HG02610 (cell line): ENCODE measurements around the gene SULT1C3.
"Not testable (repeated sequence)": the region's sequence is repeated elsewhere in the genome, so short reads cannot be mapped to it uniquely, and the experiment has no call there.

Experiments
- ATAC-seq: cut with Tn5 transposase; IDR thresholded peaks from one replicate; pipeline ENCODE4 v1.9.1; 2021; ENCODE audit warnings: mild to moderate bottlenecking, moderate library complexity; ENCODE audit not compliant: unreplicated experiment

Gene SULT1C3

DNA sequence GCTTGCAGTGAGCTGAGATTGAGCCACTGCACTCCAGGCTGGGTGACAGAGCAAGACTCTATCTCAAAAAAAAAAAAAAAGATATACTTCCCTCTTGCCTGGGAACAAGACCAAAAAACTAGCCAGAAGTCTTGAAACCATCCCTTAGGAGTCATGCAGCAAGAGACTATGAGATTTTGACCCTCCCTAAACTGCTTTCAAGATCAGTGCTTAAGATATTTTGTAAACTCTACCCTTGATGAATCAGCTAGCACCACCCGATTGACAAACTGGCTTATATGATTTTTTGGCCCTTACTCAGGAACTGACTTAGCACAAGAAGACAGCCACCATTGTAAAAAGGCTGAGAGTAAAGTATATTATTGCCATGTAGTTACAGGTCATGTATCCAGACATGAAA, 3.8 kb downstream of the SULT1C3 start:
- no peak for ATAC-seq

- no peak for ATAC-seq
Measured at GRCh38 chr2:108244667-108245414, 5.1 kb downstream of the SULT1C3 start.

GRCh38 chr2:108253106-108253505, 13.3 kb downstream of the SULT1C3 start:
- no peak for ATAC-seq

DNA sequence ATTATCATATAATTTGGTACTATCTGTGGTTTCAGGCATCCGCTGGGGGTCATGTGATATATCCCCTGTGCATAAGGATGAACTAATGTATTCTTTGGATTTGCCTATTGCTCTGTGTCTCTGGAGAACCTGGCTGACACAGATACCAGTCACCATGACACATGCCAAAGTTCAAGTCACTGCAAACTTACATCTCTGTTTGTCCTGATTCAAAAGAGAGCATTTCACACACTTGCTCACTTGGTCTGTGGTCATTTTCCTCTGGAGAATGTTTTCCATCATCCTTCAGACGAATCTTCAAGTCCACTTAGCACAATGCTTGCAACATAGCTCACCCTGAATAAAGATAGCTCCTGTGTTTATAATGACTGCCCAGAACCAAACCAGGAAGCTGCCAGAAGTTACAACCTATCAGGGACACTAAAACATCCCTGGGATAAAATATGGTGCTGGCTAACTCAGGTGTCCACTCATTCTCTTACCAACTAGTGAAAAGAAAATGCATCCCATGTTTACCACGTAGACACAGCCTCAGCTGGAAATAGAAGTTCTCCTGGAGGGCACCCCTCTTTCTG, 18.1 kb downstream of the SULT1C3 start:
- no peak for ATAC-seq

GRCh38 chr2:108260773-108261172, 21.0 kb downstream of the SULT1C3 start:
- no peak for ATAC-seq

DNA sequence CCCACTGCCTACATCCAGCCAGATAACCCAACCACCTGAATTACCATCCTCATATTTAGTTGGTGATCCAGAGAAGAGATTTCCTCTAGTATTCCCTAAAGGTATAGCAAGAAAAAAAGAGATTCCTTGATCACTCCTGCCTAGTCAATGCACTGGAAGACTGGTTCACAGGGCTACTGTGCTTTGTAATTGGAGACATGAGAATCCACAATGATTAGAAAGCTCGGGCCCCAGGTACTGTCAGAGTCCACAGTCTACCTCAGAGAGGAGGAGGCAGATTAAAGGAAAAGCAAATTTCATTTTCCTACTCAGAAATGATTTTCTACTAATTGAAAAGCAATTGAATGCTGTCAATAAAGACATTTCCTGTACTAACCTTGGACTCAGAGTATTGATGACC, 22.3 kb downstream of the SULT1C3 start:
- ATAC-seq, result no peak

DNA sequence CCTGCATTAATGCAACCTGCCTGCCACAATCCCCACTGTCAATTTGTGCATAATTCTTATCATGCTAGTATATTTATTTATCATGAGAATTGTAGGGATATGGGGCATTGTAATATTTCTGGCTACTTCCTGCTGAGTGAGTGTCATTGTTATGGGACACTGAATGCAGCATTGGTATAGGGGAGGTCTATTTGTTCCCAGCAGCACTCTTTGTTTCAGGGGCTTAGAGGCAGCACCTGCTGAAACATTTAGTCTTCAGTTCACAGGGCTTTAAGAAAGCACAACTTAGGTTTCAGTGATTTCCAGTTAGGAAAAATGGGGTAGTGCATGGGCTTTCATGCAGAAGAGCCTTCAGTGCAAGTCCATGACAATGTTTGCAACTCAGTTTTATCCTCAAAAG, 23.6 kb downstream of the SULT1C3 start:
- ATAC-seq, result no peak

DNA sequence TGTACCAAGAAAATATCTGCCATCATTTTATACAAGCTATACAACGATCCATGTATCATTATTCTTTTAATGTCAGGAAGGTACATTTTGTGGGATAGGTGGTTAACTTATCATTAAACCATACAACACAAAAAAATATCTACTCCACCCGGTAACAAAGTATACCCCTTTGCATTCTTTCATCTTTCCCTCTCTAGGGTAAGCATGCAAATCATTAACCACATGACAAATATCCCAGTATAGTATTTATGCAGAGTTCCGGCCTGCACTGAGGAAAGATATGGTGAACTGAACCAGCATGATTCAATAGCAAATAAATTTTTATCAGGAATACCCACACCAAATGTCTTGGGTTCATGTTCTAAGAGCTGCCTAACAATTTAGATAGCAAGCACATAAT, 26.4 kb downstream of the SULT1C3 start:
- no peak for ATAC-seq

GRCh38 chr2:108267101-108267500, 27.3 kb downstream of the SULT1C3 start:
- ATAC-seq, result no peak

DNA sequence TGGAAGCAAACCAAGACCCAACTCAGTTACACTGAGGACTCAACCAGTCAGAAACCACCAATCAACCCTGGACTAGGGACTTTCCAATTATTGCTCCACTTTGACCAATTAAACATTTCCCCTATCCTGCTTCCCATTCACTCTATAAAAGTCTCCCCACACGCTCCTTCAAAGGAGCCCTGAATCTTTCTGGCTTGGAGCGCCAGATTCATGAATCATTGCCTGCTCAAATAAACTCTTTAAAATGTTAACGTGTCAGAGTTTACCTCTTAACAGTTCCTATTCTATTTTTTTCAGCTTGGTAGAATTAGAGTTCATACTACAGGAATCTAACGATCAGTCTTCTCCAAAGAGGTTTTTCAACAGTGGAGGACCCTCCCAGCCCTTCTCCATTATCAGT, 28.2 kb downstream of the SULT1C3 start:
- ATAC-seq, result no peak

- ATAC-seq, result no peak
Measured at GRCh38 chr2:108270346-108270745, 30.6 kb downstream of the SULT1C3 start.

DNA sequence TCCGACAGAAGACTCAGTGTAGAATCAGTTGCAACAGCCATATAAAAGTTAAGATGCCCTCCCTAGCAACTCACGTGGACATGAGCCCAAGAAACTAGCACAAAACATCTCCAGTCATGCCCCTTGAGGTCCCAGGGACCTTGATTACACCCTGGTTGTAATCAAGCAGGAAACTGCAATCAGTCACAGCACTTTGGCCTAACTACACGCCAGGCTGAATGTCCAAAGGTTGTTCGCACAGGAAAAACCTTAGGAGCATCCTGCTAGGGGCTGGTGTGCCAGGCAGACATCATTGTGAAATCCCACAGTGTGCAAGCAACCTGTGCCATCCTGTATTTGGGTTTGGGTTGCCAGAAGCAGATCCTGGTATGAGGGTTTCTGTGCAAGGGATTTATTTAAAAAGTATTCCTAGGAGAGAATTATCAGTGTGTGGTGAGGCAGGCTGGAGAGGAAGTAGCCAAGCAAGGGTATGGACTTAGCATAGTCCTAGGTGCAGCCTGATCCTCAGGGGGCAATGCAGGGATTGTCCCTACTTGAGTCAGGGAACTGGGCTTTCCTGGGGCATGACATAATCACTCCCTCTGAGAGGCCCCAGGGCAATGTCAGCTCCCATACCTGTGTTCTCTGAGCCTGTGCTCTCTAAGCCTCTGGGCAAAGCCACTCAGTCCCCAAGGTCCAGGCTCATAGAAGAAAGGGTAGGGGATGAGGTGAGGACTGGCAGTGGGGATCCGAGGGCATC, 31.2 kb downstream of the SULT1C3 start:
- no peak for ATAC-seq

DNA sequence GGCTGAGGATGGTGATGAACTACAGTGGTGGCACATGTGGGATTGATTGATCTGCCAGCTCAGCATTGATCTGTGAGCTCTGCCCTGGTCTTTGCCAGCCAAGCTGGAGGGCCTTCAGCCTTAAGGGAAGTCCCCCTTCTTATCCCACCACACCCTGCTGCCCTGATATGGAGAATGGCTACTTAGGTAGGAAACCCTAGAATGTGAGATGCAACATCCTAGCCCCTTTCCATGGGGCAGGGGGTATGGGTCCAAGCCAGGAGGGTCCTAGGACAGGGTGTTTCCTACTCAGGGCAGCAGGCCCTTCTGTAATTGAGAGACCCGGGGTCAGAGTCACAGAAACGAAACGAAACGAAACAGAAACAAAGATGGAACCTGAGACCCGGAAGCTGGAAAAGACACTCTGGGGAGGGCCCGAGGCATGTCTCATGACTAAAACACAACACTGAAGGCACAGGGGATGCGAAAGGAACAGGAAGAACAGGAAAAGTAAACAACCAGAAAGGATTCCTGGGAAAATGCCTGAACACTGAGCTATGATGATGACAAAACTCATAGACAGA, 32.0 kb downstream of the SULT1C3 start:
- ATAC-seq, result no peak

GRCh38 chr2:108278631-108279030, 38.9 kb downstream of the SULT1C3 start:
- ATAC-seq, result no peak

- ATAC-seq, result no peak
Measured at GRCh38 chr2:108279468-108279867, 39.7 kb downstream of the SULT1C3 start.

DNA sequence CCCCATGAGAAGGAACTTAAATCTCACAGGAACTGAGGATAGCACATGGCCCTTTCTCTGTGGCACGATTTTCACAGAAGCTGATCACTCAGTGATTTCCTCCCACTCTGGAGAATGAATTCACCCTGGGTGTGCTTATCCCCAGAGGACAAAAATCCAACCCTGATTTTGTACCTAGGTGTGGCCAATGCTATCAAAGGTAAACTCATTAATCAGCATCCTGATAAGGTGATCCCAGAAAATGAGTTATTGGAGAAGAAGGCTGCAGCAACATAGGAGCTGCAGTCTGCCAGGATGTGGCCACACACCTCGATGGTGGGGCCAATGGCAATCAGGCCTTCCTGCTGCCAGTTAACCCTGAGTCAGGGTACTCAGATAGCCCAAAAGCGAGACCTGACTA, 40.7 kb downstream of the SULT1C3 start:
- no peak for ATAC-seq

- ATAC-seq, result not testable (repeated sequence)
Measured at GRCh38 chr2:108284566-108284965, 44.8 kb downstream of the SULT1C3 start.

GRCh38 chr2:108285616-108286015, 45.8 kb downstream of the SULT1C3 start:
- ATAC-seq, result no peak

DNA sequence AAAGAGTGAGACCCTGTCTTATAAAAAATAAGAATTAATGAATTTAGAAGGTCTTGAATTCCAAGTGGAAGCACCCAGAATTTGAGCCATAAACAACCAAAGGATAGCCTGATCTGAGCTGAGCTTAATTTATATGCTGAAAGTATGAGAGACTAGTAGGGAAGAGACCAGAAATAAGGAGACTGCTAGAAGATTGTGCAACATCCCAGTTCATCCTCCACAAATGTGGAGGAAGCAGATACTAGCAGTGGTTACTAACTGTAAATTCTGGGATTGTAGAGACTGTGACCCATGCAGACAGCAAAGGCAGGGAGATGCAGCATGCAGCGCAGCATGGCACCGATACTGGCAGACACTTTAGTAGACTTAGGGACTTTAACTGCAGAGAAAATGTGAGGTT, 47.4 kb downstream of the SULT1C3 start:
- ATAC-seq, result no peak

GRCh38 chr2:108288534-108289106, 48.9 kb downstream of the SULT1C3 start, which contains the start of gene SULT1C2:
TSS of gene SULT1C2 (plus strand) at chr2:108288895. CDS start at chr2:108293668, 4,773 bp downstream.
- no peak for ATAC-seq

DNA sequence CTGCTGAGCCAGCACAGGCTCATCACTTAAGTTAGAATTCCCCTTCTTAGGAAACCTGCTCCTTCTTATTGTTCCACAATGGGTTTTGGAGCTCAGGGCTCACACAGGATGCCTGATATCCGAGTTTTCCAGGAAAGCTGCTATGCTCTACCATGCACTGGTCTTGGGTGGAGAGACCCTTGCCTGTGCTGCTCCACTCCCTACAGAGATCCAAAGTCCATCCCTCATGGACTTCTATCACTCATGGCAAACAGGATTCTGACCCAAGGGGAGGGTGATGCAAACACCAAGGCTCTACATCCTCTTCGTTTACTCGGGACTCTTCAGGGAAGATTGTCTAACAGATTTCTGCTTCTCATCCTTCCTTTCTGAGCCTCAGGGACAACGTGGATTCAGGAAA, 54.1 kb downstream of the SULT1C3 start:
- ATAC-seq, result no peak
